Fibroblast of lung (primary cell): ENCODE measurements around the gene SUCLG1. TPM values are rescaled to one million over a fixed set of nuclear protein-coding genes. Genes with fewer than 3 reads are reported as not detected.

ENCODE experiments used
- DNase-seq, 2 donors: peaks; one replicate each; pipeline versions ENCODE4 v3.0.0 to v3.0.0-alpha.2; 2010; ENCODE audit warnings: low read depth in 2 of 2
- H2AFZ ChIP-seq: 2 replicates; pipeline ENCODE4 v1.5.1; 2012; ENCODE audit warnings: low read length, control low read depth, inconsistent platforms
- H3K27ac ChIP-seq: 2 replicates; pipeline ENCODE4 v1.5.1; 2011; ENCODE audit warnings: low read length, control low read depth; ENCODE audit not compliant: insufficient read depth
- H3K27me3 ChIP-seq: 2 replicates; pipeline ENCODE4 v1.5.1; 2011; ENCODE audit warnings: mild to moderate bottlenecking, low read length; ENCODE audit not compliant: control insufficient read depth, insufficient read depth
- H3K36me3 ChIP-seq: 2 replicates; pipeline ENCODE4 v1.5.1; 2011; ENCODE audit warnings: low read length; ENCODE audit not compliant: control insufficient read depth, insufficient read depth
- H3K4me1 ChIP-seq: 2 replicates; pipeline ENCODE4 v1.5.1; 2011; ENCODE audit warnings: low read length; ENCODE audit not compliant: control insufficient read depth, insufficient read depth; ENCODE audit errors: extremely low read depth
- H3K4me2 ChIP-seq: 2 replicates; pipeline ENCODE4 v1.5.1; 2011; ENCODE audit warnings: low read length, control low read depth; ENCODE audit not compliant: insufficient read depth; ENCODE audit errors: extremely low read depth
- H3K4me3 ChIP-seq, 4 experiments: fragments of 200-600 bp in 1 of 4; sonication (generic) in 1 of 4; replicated peaks in 1 of 4; 2 replicates each; pipeline ENCODE4 v1.5.1; 2011 to 2016; ENCODE audit warnings: low read length in 4 of 4, low read depth in 3 of 4, mild to moderate bottlenecking in 3 of 4, control low read depth in 2 of 4, inconsistent platforms in 1 of 4, mixed read lengths in 1 of 4; ENCODE audit not compliant: insufficient read depth in 1 of 4; ENCODE audit errors: control extremely low read depth in 1 of 4
- H3K79me2 ChIP-seq: 2 replicates; pipeline ENCODE4 v1.5.1; 2012; ENCODE audit warnings: mild to moderate bottlenecking, low read length, inconsistent platforms; ENCODE audit not compliant: control insufficient read depth, insufficient read depth
- H3K9ac ChIP-seq: 2 replicates; pipeline ENCODE4 v1.5.1; 2011; ENCODE audit warnings: mild to moderate bottlenecking, low read length, control low read depth; ENCODE audit not compliant: insufficient read depth
- H3K9me3 ChIP-seq: 2 replicates; pipeline ENCODE4 v1.5.1; 2012; ENCODE audit warnings: low read depth, low read length; ENCODE audit not compliant: control insufficient read depth, insufficient read depth
- H4K20me1 ChIP-seq: 2 replicates; pipeline ENCODE4 v1.5.1; 2011; ENCODE audit warnings: low read length; ENCODE audit not compliant: control insufficient read depth, insufficient read depth; ENCODE audit errors: extremely low read depth
- EZH2 ChIP-seq: IDR thresholded peaks from 2 replicates; pipeline ENCODE4 v1.5.1; 2012; ENCODE audit warnings: low read length, control low read depth, mild to moderate bottlenecking; ENCODE audit errors: missing control alignments
- polyA plus RNA-seq, 2 donors: library from polyadenylated mRNA; depleted of rRNA in 1 of 2; stranded (reverse) in 1 of 2; unstranded in 1 of 2; fragments of >200 nt; gene quantifications; 2 replicates each; pipeline ENCODE4 v1.2.1, GENCODE V29; 2011 to 2012; ENCODE audit warnings: missing spikeins in 1 of 2
- total RNA-seq: library from RNA; depleted of rRNA; stranded (reverse); fragments of >200 nt; gene quantifications from 2 replicates; pipeline ENCODE4 v1.2.1, GENCODE V29; 2014
- TF ChIP-seq, protein P1 (sequence below), 2 donors: IDR thresholded peaks in 1 of 2; conservative IDR thresholded peaks in 1 of 2; 1 replicate in 1 of 2; 2 replicates in 1 of 2; pipeline ENCODE4 v1.5.1; 2011 to 2012; ENCODE audit warnings: low read length in 2 of 2, control low read depth in 1 of 2, inconsistent platforms in 1 of 2, low read depth in 1 of 2, mild to moderate bottlenecking in 1 of 2

The SUCLG1 gene
- total and polyA plus RNA-seq, 2 donors (not counting 1 experiment from before 2014, with no cell fraction given), result 50.0 to 63.1 TPM

DNA sequence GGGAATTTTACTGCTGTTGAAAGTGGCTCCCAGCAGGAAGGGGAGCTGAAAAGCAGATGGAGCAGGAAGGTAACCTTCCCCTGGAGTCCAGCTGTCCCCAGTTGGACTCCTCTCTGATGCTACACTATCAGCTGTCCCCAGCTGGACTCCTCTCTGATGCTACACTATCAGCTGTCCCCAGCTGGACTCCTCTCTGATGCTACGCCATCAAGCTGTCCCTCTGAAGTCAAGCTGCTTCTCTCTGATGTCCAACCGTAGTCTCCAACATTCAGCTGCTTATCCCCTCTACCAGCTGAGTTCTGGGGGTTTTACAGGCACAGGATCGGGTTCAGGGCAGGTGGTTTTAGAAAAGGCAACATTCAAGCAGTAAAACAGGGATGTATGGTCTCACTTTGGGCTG is 19.8 kb upstream of the SUCLG1 start:
- no peak for DNase-seq
- no peaks in the 10 kb centered on the region for H3K36me3 ChIP-seq
- TF ChIP-seq EZH2, result no peak
- TF ChIP-seq, protein P1, sequence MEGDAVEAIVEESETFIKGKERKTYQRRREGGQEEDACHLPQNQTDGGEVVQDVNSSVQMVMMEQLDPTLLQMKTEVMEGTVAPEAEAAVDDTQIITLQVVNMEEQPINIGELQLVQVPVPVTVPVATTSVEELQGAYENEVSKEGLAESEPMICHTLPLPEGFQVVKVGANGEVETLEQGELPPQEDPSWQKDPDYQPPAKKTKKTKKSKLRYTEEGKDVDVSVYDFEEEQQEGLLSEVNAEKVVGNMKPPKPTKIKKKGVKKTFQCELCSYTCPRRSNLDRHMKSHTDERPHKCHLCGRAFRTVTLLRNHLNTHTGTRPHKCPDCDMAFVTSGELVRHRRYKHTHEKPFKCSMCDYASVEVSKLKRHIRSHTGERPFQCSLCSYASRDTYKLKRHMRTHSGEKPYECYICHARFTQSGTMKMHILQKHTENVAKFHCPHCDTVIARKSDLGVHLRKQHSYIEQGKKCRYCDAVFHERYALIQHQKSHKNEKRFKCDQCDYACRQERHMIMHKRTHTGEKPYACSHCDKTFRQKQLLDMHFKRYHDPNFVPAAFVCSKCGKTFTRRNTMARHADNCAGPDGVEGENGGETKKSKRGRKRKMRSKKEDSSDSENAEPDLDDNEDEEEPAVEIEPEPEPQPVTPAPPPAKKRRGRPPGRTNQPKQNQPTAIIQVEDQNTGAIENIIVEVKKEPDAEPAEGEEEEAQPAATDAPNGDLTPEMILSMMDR (conservative IDR thresholded peaks at IDR 0.05 in 1 of 2, IDR thresholded peaks at IDR 0.05 in 1 of 2; ENCODE audit: low read depth in 1 of 2, low read length in 2 of 2), result no peak
- no peak overlapping the region for H3K27ac ChIP-seq
- H4K20me1 ChIP-seq, result no peaks in the 10 kb centered on the region
- H3K9me3 ChIP-seq, result no peaks in the 10 kb centered on the region
- no peak overlapping the region for H3K4me2 ChIP-seq
- no peak overlapping the region for H3K4me3 ChIP-seq
- H3K9ac ChIP-seq, result no peak overlapping the region
- H3K79me2 ChIP-seq, result no peaks in the 10 kb centered on the region
- no peak overlapping the region for H2AFZ ChIP-seq
- H3K4me1 ChIP-seq, result peaks cover 3% of the 10 kb centered on the region
- no peaks in the 10 kb centered on the region for H3K27me3 ChIP-seq

DNA sequence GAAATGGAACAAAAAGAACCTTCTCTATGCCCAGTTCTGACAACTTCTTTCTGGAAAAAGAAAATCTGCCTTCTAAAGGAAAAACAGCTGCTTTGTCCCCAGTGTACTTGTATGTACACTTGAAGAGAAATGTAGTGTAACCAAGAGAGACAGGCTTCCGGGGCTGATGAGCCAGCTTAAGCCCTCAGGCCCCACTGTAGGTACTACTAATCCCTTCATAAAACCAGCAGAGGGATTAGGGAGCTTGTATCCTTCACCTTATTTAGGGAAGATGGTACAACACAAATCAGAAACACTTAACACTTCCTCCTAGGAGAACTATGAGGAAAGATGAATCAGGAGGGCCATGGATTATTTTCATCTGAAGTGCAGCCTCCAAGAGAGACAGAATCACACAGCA is 18.8 kb upstream of the SUCLG1 start:
- Histone ChIP-seq H3K9me3 (no peaks in the 10 kb centered on the region), H3K9ac (no peak overlapping the region), H3K4me3 (no peak overlapping the region), H2AFZ (no peak overlapping the region), H3K4me2 (no peak overlapping the region), H3K36me3 (no peaks in the 10 kb centered on the region), H3K79me2 (no peaks in the 10 kb centered on the region), H3K27ac (no peak overlapping the region), H4K20me1 (no peaks in the 10 kb centered on the region), H3K27me3 (peaks cover 3% of the 10 kb centered on the region), H3K4me1 (peaks cover 3% of the 10 kb centered on the region)
- no peak for DNase-seq
- TF ChIP-seq, protein P1 (conservative IDR thresholded peaks at IDR 0.05 in 1 of 2, IDR thresholded peaks at IDR 0.05 in 1 of 2; ENCODE audit: low read depth in 1 of 2, low read length in 2 of 2), result no peak
- TF ChIP-seq EZH2, result no peak

DNA sequence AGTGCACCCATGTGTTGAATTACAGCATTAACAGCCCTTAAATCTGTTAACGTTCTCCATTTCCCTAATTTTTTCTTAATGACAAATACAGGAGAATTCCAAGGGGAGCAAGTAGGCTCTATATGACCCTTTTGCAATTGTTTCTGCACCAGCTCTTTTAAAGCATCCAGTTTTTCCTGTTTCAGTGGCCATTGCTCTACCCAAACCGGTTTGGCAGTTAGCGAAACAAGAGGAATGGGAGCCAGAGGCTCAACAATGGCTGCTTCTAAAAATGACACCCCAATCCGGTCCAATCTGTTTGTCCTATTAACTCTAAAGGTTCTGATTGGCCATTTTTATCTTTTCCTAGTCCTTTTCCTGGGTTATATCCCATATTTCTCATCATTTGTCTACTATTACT is 15.1 kb upstream of the SUCLG1 start:
- no peak for TF ChIP-seq EZH2
- TF ChIP-seq, protein P1 (conservative IDR thresholded peaks at IDR 0.05 in 1 of 2, IDR thresholded peaks at IDR 0.05 in 1 of 2; ENCODE audit: low read depth in 1 of 2, low read length in 2 of 2), result no peak
- Histone ChIP-seq H3K79me2 (no peaks in the 10 kb centered on the region), H4K20me1 (no peaks in the 10 kb centered on the region), H3K4me2 (no peak overlapping the region), H3K9ac (no peak overlapping the region), H3K36me3 (no peaks in the 10 kb centered on the region), H3K27ac (no peak overlapping the region), H3K27me3 (peaks cover 4% of the 10 kb centered on the region), H3K9me3 (no peaks in the 10 kb centered on the region), H2AFZ (no peak overlapping the region), H3K4me3 (no peak overlapping the region), H3K4me1 (no peaks in the 10 kb centered on the region)
- DNase-seq, result no peak
